Mucosa of gallbladder (tissue), 1 donor: ENCODE results near the gene PTPRE. TPM values are rescaled to one million over a fixed set of nuclear protein-coding genes. Genes with fewer than 3 reads are reported as not detected.
"Not testable (repeated sequence)": the region's sequence is repeated elsewhere in the genome, so short reads cannot be mapped to it uniquely, and the experiment has no call there.

Source experiments
- DNase-seq: peaks from one replicate; pipeline ENCODE4 v3.0.0-alpha.2; 2020; ENCODE audit warnings: low spot score
- total RNA-seq: library from RNA; stranded (reverse); gene quantifications from one replicate; pipeline ENCODE4 v1.2.1, GENCODE V29; 2021
- donor health status: DM: no; HTN: no; CAD: no.

The PTPRE gene
- total RNA-seq, 1 donor from 2014 or later: 25.1 TPM

GRCh38 chr10:128072941-128073645 is 166.2 kb downstream of the PTPRE start:
- no peak for DNase-seq

DNA sequence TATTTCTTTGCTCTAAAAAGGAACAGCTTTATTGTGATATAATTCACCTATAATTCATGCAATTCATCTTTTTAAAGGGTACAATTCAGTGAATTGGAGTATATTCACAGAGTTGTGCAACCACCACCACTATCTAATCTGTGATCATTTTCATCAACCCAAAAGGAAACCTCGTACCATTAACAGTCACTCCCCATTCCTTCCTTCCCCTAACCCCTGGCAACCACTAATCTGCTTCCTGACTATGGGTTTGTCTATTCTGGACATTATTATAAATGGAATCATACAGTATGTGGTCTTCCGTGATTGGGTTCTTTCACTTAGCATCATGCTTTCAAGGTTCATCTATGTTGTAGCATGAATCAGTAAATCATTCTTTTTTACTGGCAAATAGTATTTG is 167.0 kb downstream of the PTPRE start:
- DNase-seq: no peak

- no peak for DNase-seq
These were observed 167.7 kb downstream of the PTPRE start for GRCh38 chr10:128074589-128074988.

DNA sequence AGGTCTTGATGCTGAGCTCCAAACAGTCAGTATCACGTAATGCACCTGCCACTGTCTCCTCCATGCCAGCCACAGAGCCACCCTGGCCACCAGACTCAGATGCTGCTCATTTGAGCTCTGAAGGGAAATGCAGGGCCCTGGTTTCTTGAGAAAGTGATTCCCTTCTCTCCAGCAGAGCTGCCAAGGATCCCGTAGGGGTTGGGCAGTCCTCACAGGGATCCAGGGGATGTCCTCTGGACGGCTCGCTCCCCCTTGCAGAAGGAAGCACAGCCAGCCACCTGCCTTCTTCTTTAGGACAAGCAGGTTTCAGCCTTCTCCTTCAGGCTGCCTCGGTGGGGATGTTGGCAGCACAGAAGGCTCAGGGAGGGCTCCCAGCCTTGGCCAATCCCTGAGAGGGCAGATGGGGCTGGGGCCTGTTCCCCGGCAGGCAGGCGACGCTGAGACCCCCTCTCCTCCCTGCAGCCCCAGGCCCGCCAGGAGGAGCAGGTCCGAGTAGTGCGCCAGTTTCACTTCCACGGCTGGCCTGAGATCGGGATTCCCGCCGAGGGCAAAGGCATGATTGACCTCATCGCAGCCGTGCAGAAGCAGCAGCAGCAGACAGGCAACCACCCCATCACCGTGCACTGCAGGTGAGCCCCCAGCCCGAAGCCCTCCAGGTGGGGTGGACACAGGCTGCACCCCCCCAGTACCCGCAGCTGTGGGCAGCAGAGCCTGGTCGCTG is 170.4 kb downstream of the PTPRE start:
- DNase-seq: no peak

DNA sequence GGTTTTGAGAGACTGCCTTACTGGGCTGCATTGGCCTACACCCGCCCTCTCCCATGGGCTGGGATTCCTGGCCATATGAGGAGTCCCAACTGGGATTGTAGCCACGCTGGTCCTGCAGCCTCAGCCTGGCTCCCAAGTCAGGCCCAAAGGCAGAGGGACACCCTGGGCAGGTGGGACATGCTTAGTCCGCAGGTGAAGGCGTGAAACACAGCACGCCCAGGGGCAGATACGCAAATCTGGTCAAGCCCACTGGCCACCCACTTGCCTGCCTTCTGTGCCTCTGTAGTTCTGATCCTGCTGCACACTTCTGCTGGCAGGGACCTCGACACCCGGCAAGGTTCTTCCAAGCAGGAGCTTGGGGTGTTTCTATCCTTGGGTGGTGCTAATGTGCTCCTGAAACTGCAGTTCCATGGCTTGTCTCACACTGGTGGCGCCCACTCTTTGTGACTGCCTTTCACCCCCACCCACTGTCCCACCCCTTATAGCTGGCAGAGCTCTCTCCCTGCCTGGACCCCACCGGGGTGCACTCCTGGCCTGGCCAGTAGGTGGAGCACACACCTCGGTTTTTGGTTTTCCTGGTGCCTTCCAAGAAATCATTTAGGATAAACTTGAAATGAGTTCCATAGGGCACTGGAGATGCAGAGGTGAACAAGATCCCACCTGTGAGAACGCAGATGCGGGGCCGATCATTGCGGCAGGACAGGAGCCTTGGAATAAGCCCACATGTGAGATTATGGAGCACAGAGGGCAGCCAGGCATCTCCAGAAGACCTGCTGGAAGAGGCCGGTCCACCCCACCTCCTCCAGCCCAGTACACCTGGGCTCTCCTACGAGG is 171.4 kb downstream of the PTPRE start:
- DNase-seq: no peak

DNA sequence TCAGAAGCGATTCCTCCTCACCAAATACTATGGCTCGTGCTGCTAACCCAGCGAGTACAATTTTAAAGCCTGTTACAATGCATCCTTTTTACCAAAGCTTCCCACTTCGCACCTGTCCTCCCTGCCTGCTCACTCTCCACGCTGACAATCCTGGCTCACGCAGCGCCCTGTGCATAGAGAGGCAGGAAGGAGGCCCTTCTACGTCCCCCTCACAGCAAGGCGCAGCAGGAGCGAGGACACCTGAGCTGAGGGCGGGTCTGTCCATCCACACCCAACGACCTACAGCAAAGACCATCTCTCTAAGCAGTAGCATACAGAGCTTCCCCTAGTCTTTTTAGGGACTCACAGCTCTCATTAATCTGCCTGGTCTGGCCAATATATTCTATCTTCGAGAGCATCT is 173.3 kb downstream of the PTPRE start:
- no peak for DNase-seq

DNA sequence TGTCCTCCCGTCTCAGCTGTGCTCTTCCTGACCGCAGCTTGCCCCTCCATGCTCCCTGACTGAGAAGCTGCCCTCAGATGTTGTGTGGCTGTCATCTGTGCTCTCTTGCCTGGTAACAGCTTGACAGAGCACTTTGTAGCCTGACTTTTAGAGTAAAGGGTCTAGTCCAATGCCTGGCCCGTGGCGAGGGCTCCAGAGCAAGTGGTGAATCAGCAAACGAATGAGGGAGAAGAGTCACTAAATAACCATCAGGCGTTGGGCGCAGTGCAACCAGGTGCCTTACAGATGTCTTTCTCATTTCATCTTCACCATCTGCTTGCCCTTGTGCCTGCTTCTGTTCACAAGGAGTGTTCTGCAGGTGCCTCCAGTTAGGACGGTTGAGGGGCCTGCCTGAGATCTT is 173.7 kb downstream of the PTPRE start:
- DNase-seq: no peak

DNA sequence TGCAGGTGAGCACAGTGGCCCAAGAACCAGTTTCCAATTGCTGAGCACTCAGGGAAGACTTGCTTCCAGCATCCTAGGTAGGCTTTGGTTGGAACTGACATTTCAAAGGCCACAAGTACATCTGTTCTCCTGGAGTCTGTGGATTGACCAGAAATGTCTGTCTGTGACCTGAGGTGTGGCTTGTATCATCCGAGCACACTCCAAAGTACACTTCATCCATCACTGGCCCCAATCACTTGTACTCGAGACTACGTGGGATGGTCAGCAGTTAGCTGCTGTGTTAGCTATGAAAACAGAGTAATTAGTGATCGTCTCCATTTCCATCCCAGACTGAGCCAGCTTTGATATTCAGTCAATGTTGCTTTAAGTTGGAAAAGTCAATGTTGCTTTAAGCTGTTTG is 174.3 kb downstream of the PTPRE start:
- DNase-seq: no peak

DNA sequence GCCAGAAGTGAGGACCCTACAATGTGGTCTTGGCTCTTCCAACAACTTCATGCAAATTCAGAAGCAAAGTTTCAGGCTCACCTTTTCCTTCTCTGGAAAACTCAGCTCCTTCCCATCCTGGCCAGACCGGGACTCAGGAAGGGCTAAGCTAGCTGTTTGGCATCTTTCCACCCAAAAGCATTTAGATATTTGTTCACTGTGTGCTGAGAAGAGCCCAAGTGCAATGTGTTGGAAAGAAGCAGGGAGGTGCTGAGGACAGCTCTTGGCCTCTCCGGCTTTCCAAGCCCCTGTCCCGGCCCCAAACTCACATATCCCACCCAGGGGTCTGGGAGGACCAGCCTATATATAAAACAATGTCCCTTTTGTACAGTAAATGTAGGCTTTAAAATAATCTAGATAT is 174.8 kb downstream of the PTPRE start:
- DNase-seq: no peak

DNA sequence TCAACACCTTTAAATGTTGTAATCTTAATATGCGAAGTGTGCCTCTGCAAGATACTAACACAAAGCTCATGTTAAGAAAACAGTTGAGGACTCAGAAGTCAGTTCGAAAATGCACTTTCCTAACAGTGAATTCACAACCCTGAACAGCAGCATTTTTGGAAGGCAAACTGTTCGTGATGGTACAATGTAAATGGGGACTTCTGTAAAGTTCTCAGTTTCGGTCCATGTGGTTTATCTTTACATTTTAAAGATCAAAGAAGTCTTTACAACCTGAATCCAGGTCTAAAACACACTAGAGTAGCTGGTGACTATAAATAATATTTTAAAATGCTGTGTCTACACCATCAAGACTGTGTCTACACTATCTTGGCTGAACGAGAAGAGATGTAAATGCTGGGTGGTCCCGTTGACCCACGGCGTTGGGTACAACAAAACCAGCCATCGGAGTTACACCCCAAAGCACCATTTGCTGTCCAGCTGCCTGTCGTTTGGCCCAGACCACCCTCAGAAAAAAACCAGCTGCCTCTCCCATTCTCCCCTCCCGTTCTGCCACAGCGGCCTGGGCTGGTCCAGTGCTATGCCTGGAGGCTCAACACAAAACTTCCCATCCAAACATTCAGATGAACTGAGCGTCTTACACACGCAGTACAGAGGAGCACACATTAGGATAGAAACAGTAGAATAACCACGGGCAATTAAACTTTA is 176.4 kb downstream of the PTPRE start:
- DNase-seq: no peak

DNA sequence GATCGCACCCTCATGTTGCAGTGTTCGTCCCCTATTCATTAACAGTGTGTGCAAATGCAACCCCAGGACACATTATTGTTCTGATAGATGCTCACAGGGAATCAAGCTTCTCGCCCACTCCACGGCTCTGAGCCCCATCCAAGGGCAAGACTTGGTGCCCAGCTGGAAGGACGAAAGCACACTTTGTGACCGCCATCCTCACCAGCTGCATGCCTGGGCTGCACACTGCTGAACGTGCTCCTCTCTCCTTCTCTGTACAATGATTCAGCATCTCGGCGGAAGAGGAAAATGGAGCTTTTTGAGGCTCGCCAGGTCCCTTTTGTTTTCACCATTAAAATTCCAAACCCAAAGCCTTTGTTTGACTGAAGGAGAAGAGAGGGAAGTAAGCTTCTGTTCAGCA is 177.5 kb downstream of the PTPRE start:
- DNase-seq: no peak

DNA sequence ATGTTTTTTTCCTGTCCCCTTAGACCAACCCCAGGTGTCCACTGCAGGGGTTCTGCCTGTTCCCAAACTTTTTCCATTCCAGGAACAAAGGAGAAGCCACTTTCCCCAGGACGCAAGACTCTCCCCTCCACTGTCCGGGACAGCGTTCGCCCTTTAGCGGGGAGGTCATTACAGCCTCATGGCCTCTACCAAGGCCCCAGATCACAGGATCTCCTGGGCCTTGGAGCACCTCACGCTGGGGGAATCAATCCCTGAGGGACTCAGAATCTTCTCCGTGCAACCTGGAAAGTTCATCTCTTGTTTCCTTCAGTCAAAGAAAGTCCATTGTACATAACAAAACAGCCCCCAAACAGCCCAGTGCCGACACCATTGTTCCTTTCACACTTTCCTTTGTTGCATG is 178.1 kb downstream of the PTPRE start:
- no peak for DNase-seq

DNA sequence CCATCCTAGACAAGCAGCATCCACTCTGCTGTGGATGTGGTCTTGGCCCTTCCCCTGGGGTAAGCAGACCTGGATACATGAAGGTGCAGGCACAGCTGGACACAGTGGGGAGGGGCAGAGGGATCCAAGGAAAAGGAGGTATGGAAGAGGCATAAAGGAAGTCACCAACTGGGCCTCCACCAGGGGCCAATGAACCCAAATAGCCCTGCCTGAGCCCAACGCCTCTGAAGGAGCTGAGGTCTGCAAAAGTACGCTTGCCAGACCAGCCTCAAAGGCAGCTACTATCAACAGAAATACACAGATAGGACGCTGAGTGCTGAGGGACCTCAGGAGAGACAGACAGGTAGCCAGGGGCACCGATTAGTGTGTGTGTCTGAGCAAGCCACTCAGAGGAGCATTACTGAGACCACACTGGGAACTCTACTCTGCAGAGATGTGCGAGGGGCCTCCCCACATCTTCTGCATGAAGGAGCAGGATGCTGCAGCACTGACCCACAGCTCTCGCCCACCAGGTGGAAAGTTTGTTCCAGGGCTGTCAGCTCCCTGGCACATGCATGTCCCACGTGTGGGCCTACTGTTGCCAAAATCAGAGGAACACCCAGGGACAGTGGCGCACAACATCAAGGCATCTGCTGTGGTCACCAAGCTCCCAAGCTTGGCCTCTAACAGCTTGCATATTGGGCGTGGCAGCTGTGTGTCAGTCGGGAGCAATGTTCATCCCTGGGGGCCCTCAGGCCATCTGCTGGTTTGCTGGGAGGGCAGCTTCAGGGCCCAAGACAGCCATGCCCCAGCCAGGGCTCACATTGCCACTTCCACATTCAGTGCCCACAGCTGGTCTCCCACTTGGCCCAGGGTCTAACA is 179.3 kb downstream of the PTPRE start:
- no peak for DNase-seq

DNA sequence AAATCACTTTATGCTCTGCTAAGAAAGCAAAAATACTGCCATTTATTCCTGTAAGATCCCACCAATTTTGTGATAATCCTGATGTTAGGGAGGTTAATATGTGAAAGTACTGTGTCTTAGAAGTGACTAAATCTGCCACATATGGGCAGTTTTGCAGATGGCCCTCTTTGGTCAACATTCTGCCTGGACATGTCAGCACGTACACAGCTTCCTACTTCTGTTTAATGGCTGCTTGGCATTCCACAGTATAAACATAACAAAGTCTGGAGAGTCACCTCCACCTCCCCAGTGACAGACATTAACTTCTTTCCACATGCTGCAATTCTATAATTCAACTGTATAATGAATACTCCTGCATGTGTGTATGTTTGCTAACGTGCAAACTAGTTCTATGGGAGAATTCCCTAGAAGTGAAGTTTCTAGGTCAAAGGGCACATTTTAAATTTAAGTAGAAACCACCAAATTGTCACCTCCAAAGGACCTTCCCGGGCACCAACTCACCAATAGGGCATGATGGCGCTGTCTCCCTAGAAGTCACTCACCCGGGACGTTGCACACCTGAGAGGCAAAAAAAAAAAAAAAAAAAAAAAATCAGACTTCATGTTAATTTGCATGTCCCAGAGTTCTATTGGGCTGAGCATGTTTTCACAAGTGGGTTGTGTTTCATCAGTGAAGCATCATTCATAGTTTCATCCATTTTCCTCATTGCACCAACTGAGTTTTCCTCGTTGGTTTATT is 180.4 kb downstream of the PTPRE start:
- DNase-seq: no peak

DNA sequence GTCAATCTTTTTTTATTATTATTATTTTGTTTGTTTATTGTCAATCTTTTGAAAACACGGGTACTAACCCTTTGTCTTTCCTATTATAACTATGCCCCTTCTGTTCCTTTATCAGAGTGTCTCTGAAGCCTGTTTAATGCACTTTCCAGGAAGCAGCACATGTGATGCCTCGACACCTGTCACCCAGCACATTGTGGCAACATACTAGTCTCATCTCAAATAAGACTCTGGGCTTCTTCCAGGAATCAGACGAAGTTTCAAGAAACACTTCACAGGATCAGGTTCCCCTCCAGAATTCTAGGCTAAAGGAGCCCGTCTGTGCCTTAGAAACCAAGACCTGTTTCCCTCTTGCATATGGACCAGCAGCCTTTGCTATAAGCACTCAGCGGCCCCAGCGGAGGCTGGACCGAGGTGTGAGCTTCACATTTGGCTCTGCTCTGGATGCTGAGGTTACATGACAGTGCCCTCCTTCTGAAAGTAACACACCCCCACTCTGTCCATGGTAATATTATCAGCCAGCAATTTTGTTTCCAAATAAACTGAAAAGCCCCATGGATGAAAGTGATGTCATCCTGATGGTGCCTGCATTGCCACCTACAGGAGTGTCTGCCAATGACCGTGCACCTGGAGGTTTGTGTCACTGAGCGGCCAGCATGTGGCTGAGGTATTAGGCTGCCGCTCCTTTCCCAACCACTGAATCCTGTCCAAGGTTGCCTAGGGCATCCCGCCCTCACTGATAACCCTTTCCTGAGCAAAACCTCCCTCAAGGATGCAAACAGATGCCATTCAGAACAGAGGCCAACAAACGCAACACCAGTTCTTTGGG is 181.2 kb downstream of the PTPRE start:
- no peak for DNase-seq

- no peak for DNase-seq
These were observed 184.8 kb downstream of the PTPRE start for GRCh38 chr10:128091636-128092210.

GRCh38 chr10:128092454-128092853 is 185.6 kb downstream of the PTPRE start:
- DNase-seq: no peak

DNA sequence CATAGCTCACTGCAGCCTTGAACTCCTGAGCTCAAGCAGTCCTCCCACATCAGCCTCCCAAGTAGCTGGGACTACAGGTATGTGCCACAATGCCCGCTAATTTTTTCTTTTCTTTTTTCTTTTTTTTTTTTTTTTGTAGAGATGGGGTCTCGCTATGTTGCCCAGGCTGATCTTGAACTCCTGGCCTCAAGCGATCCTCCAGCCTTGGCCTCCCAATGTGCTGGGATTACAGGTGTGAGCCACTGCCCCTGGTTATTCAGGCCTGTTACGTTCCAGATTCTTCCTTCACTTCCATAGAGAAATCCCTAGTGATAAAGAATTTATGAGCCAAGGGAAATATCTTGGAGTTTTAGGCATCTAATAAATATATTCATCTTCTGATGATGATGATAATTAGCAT is 187.7 kb downstream of the PTPRE start:
- not testable (repeated sequence) for DNase-seq
